Liver (tissue), 9 donors: ENCODE results near the gene EXOC6. TPM values are rescaled to one million over a fixed set of nuclear protein-coding genes. Genes with fewer than 3 reads are reported as not detected.

ENCODE experiments used
- DNase-seq: peaks from one replicate; pipeline ENCODE4 v3.0.0-alpha.2; 2017; ENCODE audit warnings: low spot score
- H3K27ac ChIP-seq, 2 donors: one replicate each; pipeline ENCODE4 v1.7.0; 2013; ENCODE audit warnings: inconsistent platforms in 2 of 2, low read length in 2 of 2, control low read depth in 1 of 2, low read depth in 1 of 2, mild to moderate bottlenecking in 1 of 2
- H3K27me3 ChIP-seq, 4 donors: one replicate each; pipeline versions ENCODE4 v1.6.1 to v1.7.0; 2013; ENCODE audit warnings: low read length in 3 of 4, inconsistent platforms in 1 of 4, mild to moderate bottlenecking in 1 of 4, moderate library complexity in 1 of 4; ENCODE audit not compliant: control insufficient read depth in 4 of 4, insufficient read depth in 4 of 4
- H3K36me3 ChIP-seq, 4 donors: one replicate each; pipeline versions ENCODE4 v1.6.1 to v1.7.0; 2013; ENCODE audit warnings: low read length in 3 of 4, mild to moderate bottlenecking in 3 of 4, low read depth in 1 of 4, moderate library complexity in 1 of 4; ENCODE audit not compliant: control insufficient read depth in 4 of 4, insufficient read depth in 3 of 4
- H3K4me1 ChIP-seq, 4 donors: one replicate each; pipeline versions ENCODE4 v1.6.1 to v1.7.0; 2013; ENCODE audit warnings: low read length in 3 of 4, mild to moderate bottlenecking in 3 of 4, moderate library complexity in 1 of 4; ENCODE audit not compliant: control insufficient read depth in 4 of 4, insufficient read depth in 4 of 4
- H3K4me3 ChIP-seq, 3 donors: one replicate each; pipeline versions ENCODE4 v1.6.1 to v1.7.0; 2013; ENCODE audit warnings: low read length in 3 of 3, control low read depth in 1 of 3, low read depth in 1 of 3, mild to moderate bottlenecking in 1 of 3
- H3K9ac ChIP-seq, 2 donors: one replicate each; pipeline ENCODE4 v1.7.0; 2013; ENCODE audit warnings: low read length in 2 of 2, mild to moderate bottlenecking in 2 of 2, moderate library complexity in 2 of 2, control low read depth in 1 of 2, low read depth in 1 of 2
- H3K9me3 ChIP-seq, 4 donors: one replicate each; pipeline versions ENCODE4 v1.6.1 to v1.7.0; 2013; ENCODE audit warnings: low read length in 3 of 4; ENCODE audit not compliant: control insufficient read depth in 4 of 4
- EGR1 ChIP-seq, 2 donors: IDR thresholded peaks; 2 replicates each; pipeline ENCODE4 v1.6.1; 2016 to 2018; ENCODE audit warnings: antibody characterized with exemption in 2 of 2, low read depth in 2 of 2
- FOXA1 ChIP-seq: IDR thresholded peaks from 2 replicates; pipeline ENCODE4 v1.6.1; 2016; ENCODE audit warnings: antibody characterized with exemption
- FOXA2 ChIP-seq: IDR thresholded peaks from 2 replicates; pipeline ENCODE4 v1.6.1; 2016; ENCODE audit warnings: antibody characterized with exemption
- GABPA ChIP-seq, 2 donors: IDR thresholded peaks in 1 of 2; conservative IDR thresholded peaks in 1 of 2; 2 replicates each; pipeline ENCODE4 v1.6.1; 2016; ENCODE audit warnings: antibody characterized with exemption in 2 of 2, mild to moderate bottlenecking in 1 of 2, moderate library complexity in 1 of 2
- HNF4A ChIP-seq, 2 donors: conservative IDR thresholded peaks; 2 replicates each; pipeline ENCODE4 v1.6.1; 2016; ENCODE audit warnings: antibody characterized with exemption in 2 of 2, mild to moderate bottlenecking in 2 of 2
- HNF4G ChIP-seq: IDR thresholded peaks from 2 replicates; pipeline ENCODE4 v1.6.1; 2016; ENCODE audit warnings: antibody characterized with exemption
- JUND ChIP-seq, 2 donors: IDR thresholded peaks; 2 replicates each; pipeline ENCODE4 v1.6.1; 2016; ENCODE audit warnings: antibody characterized with exemption in 2 of 2
- NR2F2 ChIP-seq: IDR thresholded peaks from 2 replicates; pipeline ENCODE4 v1.6.1; 2016; ENCODE audit warnings: antibody characterized with exemption
- RAD21 ChIP-seq, 2 donors: IDR thresholded peaks; 2 replicates each; pipeline ENCODE4 v1.6.1; 2016; ENCODE audit warnings: antibody characterized with exemption in 2 of 2, mild to moderate bottlenecking in 2 of 2
- SP1 ChIP-seq: IDR thresholded peaks from 2 replicates; pipeline ENCODE4 v1.6.1; 2018; ENCODE audit warnings: antibody characterized with exemption, mild to moderate bottlenecking
- TAF1 ChIP-seq: conservative IDR thresholded peaks from 2 replicates; pipeline ENCODE4 v1.6.1; 2016; ENCODE audit warnings: antibody characterized with exemption, mild to moderate bottlenecking
- YY1 ChIP-seq: IDR thresholded peaks from 2 replicates; pipeline ENCODE4 v1.6.1; 2016; ENCODE audit warnings: antibody characterized with exemption, mild to moderate bottlenecking
- WGBS: extraction: QIAGEN DNeasy Blood & Tissue Kit; methylation state at CpG from one replicate; pipeline ENCODE4 v1.1.7; 2013; 5-methylcytosine and 5-hydroxymethylcytosine counted together
- polyA plus RNA-seq, 2 donors: library from polyadenylated mRNA; stranded (reverse) in 1 of 2; unstranded in 1 of 2; fragments of 200-250 nt in 1 of 2; fragments of >200 nt in 1 of 2; fragmentation: Nextera tagmentation in 1 of 2; extraction: Ambion mirVana in 1 of 2; gene quantifications; one replicate each; pipeline versions ENCODE4 v1.2.1 to v1.2.3, GENCODE V29; 2013 to 2015
- total RNA-seq, 2 donors: library from RNA; depleted of rRNA; stranded (reverse); fragments of >200 nt; gene quantifications; one replicate each; pipeline ENCODE4 v1.2.3, GENCODE V29; 2014
- TF ChIP-seq, protein P1 (sequence below): IDR thresholded peaks from 2 replicates; pipeline ENCODE4 v1.6.1; 2016; ENCODE audit warnings: antibody characterized with exemption
- TF ChIP-seq, protein P2 (sequence below): fragments of 150-350 bp; IDR thresholded peaks from 2 replicates; pipeline ENCODE4 v1.5.1; 2017; ENCODE audit warnings: improper control_type of control experiment, low read depth, low read length; ENCODE audit not compliant: missing input control
- TF ChIP-seq, protein P3 (sequence below): IDR thresholded peaks from 2 replicates; pipeline ENCODE4 v1.6.1; 2016; ENCODE audit warnings: antibody characterized with exemption
- TF ChIP-seq, protein P4 (sequence below): IDR thresholded peaks from 2 replicates; pipeline ENCODE4 v1.6.1; 2016; ENCODE audit warnings: antibody characterized with exemption, mild to moderate bottlenecking
- TF ChIP-seq, protein P5 (sequence below): IDR thresholded peaks from 2 replicates; pipeline ENCODE4 v1.6.1; 2016; ENCODE audit warnings: antibody characterized with exemption
- donor health status: healthy.
- donor health status: healthy.
- donor health status: healthy.
- donor health status: healthy.
- donor health status: healthy.

The EXOC6 gene
- total and polyA plus RNA-seq, 4 donors: 6.5 to 35.4 (median 8.4) TPM

DNA sequence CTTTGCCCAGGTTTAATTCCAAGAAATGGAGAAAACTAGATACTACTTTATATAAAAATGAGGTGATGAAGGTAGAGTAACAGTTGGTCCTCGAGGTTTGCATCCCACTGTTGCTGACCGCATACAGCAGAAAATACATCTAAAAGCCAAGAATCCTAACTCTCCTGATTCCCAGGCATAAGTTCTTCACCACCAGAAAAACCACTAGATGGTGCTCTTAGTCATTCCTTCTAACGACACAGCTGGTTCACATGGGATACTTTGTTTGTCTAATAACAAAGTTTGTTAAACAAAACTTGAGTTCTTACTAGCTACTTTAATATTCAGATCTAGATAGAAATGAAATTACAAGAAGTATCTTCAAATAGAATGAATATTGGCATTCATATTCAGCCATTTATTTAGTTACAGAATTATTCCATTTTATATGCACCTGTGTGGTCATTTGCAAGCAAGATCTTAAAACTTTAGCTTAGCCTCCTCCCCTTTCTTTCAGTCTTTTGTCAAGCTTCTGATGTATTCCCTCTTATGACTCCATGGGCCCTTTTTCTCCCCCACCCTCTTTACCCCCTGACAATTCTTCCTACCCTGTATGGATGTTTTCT, 158.2 kb downstream of the EXOC6 start:
- no peak for TF ChIP-seq FOXA1
- no peak for TF ChIP-seq GABPA (IDR thresholded peaks at IDR 0.05 in 1 of 2, conservative IDR thresholded peaks at IDR 0.05 in 1 of 2)
- peak; percentile 90 to 94 for TF ChIP-seq RAD21 (IDR thresholded peaks at IDR 0.05)
- TF ChIP-seq TAF1: no peak
- TF ChIP-seq, protein P1, sequence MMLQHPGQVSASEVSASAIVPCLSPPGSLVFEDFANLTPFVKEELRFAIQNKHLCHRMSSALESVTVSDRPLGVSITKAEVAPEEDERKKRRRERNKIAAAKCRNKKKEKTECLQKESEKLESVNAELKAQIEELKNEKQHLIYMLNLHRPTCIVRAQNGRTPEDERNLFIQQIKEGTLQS: no peak
- TF ChIP-seq EGR1 (IDR thresholded peaks at IDR 0.05; ENCODE audit: low read depth in 2 of 2): no peak
- TF ChIP-seq JUND (IDR thresholded peaks at IDR 0.05): no peak
- TF ChIP-seq HNF4G: no peak
- TF ChIP-seq, protein P2, sequence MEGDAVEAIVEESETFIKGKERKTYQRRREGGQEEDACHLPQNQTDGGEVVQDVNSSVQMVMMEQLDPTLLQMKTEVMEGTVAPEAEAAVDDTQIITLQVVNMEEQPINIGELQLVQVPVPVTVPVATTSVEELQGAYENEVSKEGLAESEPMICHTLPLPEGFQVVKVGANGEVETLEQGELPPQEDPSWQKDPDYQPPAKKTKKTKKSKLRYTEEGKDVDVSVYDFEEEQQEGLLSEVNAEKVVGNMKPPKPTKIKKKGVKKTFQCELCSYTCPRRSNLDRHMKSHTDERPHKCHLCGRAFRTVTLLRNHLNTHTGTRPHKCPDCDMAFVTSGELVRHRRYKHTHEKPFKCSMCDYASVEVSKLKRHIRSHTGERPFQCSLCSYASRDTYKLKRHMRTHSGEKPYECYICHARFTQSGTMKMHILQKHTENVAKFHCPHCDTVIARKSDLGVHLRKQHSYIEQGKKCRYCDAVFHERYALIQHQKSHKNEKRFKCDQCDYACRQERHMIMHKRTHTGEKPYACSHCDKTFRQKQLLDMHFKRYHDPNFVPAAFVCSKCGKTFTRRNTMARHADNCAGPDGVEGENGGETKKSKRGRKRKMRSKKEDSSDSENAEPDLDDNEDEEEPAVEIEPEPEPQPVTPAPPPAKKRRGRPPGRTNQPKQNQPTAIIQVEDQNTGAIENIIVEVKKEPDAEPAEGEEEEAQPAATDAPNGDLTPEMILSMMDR: peak; percentile 64
- TF ChIP-seq, protein P3, sequence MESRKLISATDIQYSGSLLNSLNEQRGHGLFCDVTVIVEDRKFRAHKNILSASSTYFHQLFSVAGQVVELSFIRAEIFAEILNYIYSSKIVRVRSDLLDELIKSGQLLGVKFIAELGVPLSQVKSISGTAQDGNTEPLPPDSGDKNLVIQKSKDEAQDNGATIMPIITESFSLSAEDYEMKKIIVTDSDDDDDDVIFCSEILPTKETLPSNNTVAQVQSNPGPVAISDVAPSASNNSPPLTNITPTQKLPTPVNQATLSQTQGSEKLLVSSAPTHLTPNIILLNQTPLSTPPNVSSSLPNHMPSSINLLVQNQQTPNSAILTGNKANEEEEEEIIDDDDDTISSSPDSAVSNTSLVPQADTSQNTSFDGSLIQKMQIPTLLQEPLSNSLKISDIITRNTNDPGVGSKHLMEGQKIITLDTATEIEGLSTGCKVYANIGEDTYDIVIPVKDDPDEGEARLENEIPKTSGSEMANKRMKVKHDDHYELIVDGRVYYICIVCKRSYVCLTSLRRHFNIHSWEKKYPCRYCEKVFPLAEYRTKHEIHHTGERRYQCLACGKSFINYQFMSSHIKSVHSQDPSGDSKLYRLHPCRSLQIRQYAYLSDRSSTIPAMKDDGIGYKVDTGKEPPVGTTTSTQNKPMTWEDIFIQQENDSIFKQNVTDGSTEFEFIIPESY: no peak
- TF ChIP-seq, protein P4, sequence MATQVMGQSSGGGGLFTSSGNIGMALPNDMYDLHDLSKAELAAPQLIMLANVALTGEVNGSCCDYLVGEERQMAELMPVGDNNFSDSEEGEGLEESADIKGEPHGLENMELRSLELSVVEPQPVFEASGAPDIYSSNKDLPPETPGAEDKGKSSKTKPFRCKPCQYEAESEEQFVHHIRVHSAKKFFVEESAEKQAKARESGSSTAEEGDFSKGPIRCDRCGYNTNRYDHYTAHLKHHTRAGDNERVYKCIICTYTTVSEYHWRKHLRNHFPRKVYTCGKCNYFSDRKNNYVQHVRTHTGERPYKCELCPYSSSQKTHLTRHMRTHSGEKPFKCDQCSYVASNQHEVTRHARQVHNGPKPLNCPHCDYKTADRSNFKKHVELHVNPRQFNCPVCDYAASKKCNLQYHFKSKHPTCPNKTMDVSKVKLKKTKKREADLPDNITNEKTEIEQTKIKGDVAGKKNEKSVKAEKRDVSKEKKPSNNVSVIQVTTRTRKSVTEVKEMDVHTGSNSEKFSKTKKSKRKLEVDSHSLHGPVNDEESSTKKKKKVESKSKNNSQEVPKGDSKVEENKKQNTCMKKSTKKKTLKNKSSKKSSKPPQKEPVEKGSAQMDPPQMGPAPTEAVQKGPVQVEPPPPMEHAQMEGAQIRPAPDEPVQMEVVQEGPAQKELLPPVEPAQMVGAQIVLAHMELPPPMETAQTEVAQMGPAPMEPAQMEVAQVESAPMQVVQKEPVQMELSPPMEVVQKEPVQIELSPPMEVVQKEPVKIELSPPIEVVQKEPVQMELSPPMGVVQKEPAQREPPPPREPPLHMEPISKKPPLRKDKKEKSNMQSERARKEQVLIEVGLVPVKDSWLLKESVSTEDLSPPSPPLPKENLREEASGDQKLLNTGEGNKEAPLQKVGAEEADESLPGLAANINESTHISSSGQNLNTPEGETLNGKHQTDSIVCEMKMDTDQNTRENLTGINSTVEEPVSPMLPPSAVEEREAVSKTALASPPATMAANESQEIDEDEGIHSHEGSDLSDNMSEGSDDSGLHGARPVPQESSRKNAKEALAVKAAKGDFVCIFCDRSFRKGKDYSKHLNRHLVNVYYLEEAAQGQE: no peak
- TF ChIP-seq SP1: no peak
- TF ChIP-seq NR2F2: no peak
- no peak for TF ChIP-seq HNF4A (conservative IDR thresholded peaks at IDR 0.05)
- TF ChIP-seq, protein P5, sequence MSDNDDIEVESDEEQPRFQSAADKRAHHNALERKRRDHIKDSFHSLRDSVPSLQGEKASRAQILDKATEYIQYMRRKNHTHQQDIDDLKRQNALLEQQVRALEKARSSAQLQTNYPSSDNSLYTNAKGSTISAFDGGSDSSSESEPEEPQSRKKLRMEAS: no peak
- TF ChIP-seq FOXA2: no peak
- no peak for TF ChIP-seq YY1
- Histone ChIP-seq H3K4me1 (no peaks in the 10 kb centered on the region), H3K9ac (no peak overlapping the region), H3K9me3 (no peaks in the 10 kb centered on the region), H3K27ac (no peak overlapping the region), H3K36me3 (no peaks in the 10 kb centered on the region), H3K27me3 (no peaks in the 10 kb centered on the region), H3K4me3 (no peak overlapping the region)
- no peak for DNase-seq
- 10% methylated on average over 3 of the region's 3 CpGs for WGBS
